Heart left ventricle (tissue), 16 donors: ENCODE results near the gene HK2. TPM values are rescaled to one million over a fixed set of nuclear protein-coding genes. Genes with fewer than 3 reads are reported as not detected.

ENCODE experiments used
- ATAC-seq, 4 donors: fragments of 200-7000 bp; cut with Tn5 transposase; one replicate each; pipeline ENCODE4 v1.9.1; 2020 to 2022; ENCODE audit warnings: moderate library complexity in 4 of 4, mild to moderate bottlenecking in 3 of 4, moderate number of reproducible peaks in 1 of 4
- DNase-seq, 5 donors: peaks; one replicate each; pipeline ENCODE4 v3.0.0-alpha.2; 2020
- H3K27ac ChIP-seq, 12 donors: fragments of 200-600 bp; sonication (generic) in 4 of 12; one replicate each; pipeline versions ENCODE4 v1.5.0 to v1.8.0; 2016 to 2022; ENCODE audit warnings: mild to moderate bottlenecking in 2 of 12
- H3K27me3 ChIP-seq, 9 donors: fragments of 200-600 bp; sonication (generic) in 2 of 9; one replicate each; pipeline versions ENCODE4 v1.5.1 to v1.8.0; 2016 to 2022; ENCODE audit warnings: mild to moderate bottlenecking in 3 of 9
- H3K36me3 ChIP-seq, 9 donors: fragments of 200-600 bp; sonication (generic) in 2 of 9; one replicate each; pipeline versions ENCODE4 v1.5.0 to v1.8.0; 2018 to 2022; ENCODE audit warnings: mild to moderate bottlenecking in 2 of 9
- H3K4me1 ChIP-seq, 12 donors: fragments of 200-600 bp; sonication (generic) in 4 of 12; one replicate each; pipeline versions ENCODE4 v1.5.0 to v1.8.0; 2016 to 2022; ENCODE audit warnings: mild to moderate bottlenecking in 3 of 12
- H3K4me3 ChIP-seq, 12 donors: fragments of 200-600 bp; sonication (generic) in 4 of 12; one replicate each; pipeline versions ENCODE4 v1.5.0 to v1.8.0; 2017 to 2022; ENCODE audit warnings: mild to moderate bottlenecking in 9 of 12, moderate library complexity in 4 of 12
- H3K9me3 ChIP-seq, 12 donors: fragments of 200-600 bp; sonication (generic) in 4 of 12; one replicate each; pipeline versions ENCODE4 v1.5.0 to v1.8.0; 2016 to 2022; ENCODE audit warnings: mild to moderate bottlenecking in 1 of 12
- CTCF ChIP-seq, 12 donors: fragments of 200-600 bp; sonication (generic) in 4 of 12; IDR thresholded peaks; one replicate each; pipeline versions ENCODE4 v1.5.0 to v1.8.0; 2018 to 2022; ENCODE audit warnings: antibody characterized with exemption in 12 of 12, mild to moderate bottlenecking in 5 of 12
- POLR2A ChIP-seq, 2 donors: fragments of 450-650 bp; IDR thresholded peaks; one replicate each; pipeline ENCODE4 v1.6.1; 2017; ENCODE audit warnings: antibody characterized with exemption in 2 of 2, mild to moderate bottlenecking in 2 of 2, moderate library complexity in 2 of 2
- WGBS, 4 donors: extraction: QIAGEN DNeasy Blood & Tissue Kit in 2 of 4; methylation state at CpG; one replicate each; pipeline versions ENCODE4 v1.1.5 to v1.1.7; 2013 to 2018; 5-methylcytosine and 5-hydroxymethylcytosine counted together
- intact Hi-C, 10 donors: fragments of 100-400 bp; cut with DNase I; formaldehyde crosslinking; loops; one replicate each; pipeline versions ENCODE4 v1.11.1 to v1.14.2; 2022
- polyA plus RNA-seq, 2 donors: library from polyadenylated mRNA; stranded (reverse); fragments of 200-250 nt; gene quantifications; one replicate each; pipeline ENCODE4 v1.2.3, GENCODE V29; 2013
- total RNA-seq, 9 donors: library from RNA; depleted of rRNA in 2 of 9; stranded (reverse); fragments of >200 nt in 2 of 9; fragmentation: NEBNext Ultra II Directional in 3 of 9; extraction: Animal tissue kit (Norgen Biotek cat#: 25700) in 3 of 9; gene quantifications; one replicate each; pipeline versions ENCODE4 v1.1.0 to v1.2.4, GENCODE V29; 2016 to 2023
- donor health status: ischemic (EF 13 %, LVEDD 7.1; RV severe dilation, severe dysfunction).
- donor health status: healthy with polysubstance abuse.
- donor health status: DM: no; HTN: yes; CAD: no.
- donor health status: DM: no; HTN: no; CAD: no.
- donor health status: ischemic (EF 25% LVEDD 6.9; RV normal size, moderate dysfunction).
- donor health status: ischemic (EF 25% LVEDD 5.7; RV mildly dilated, moderate dysfunction).
- donor health status: healthy.
- donor health status: DM: yes; HTN: yes; CAD: no.
- donor health status: ischemic (EF 35%, LVEDD 5.7; RV mildly dilated, moderate dysfunction).
- donor health status: nonischemic (EF 11% LVEDD 7.7; RV severe dilation, severe dysfunction).
- donor health status: DM: yes; HTN: yes; CAD: no.
- donor health status: PGD.
- donor health status: ischemic (EF 29% LVEDD 5.4; RV normal size, mild dysfunction).
- donor health status: nonischemic (EF 23%, LVEDD 6.1; RV moderate dilation, normal function).

The HK2 gene
- total and polyA plus RNA-seq, 11 donors = 1.9 to 31.5 (median 16.3) TPM

GRCh38 chr2:74877376-74877775 is 43.4 kb downstream of the HK2 start:
- 79 to 94% (median 88%) methylated on average over 6 of the region's 6 CpGs for WGBS, 4 donors
- H3K4me3 ChIP-seq = no peak overlapping the region
- H3K4me1 ChIP-seq = peaks cover 0 to 27% (median 3%) of the 10 kb centered on the region in 12 donors
- no peak for TF ChIP-seq CTCF (IDR thresholded peaks at IDR 0.05)
- no peak for TF ChIP-seq POLR2A (IDR thresholded peaks at IDR 0.05)
- H3K9me3 ChIP-seq = no peaks in the 10 kb centered on the region
- no peak overlapping the region for H3K27ac ChIP-seq
- ATAC-seq (no peak), DNase-seq (no peak)
- intact Hi-C loops = loop anchor here in 7 of 10 donors (2.0 to 5.0 kb wide), 3 partner anchors 163 to 187 kb away; no protein-coding TSS in a partner anchor
- peaks cover 0 to 55% (median 17%) of the 10 kb centered on the region in 9 donors for H3K36me3 ChIP-seq
- no peaks in the 10 kb centered on the region for H3K27me3 ChIP-seq

GRCh38 chr2:74877781-74878433 is 44.0 kb downstream of the HK2 start:
- Histone ChIP-seq H3K27me3 (no peaks in the 10 kb centered on the region), H3K9me3 (no peaks in the 10 kb centered on the region), H3K36me3 (peaks cover 0 to 60% (median 20%) of the 10 kb centered on the region in 9 donors), H3K4me1 (peaks cover 0 to 22% (median 3%) of the 10 kb centered on the region in 12 donors), H3K27ac (no peak overlapping the region), H3K4me3 (no peak overlapping the region)
- intact Hi-C loops = loop anchor here in 7 of 10 donors (2.0 to 5.0 kb wide), 3 partner anchors 163 to 187 kb away; no protein-coding TSS in a partner anchor
- WGBS, 4 donors = 82 to 89% (median 84%) methylated on average over 4 of the region's 4 CpGs
- ATAC-seq = no peak
- DNase-seq = no peak
- TF ChIP-seq CTCF (IDR thresholded peaks at IDR 0.05) = no peak
- no peak for TF ChIP-seq POLR2A (IDR thresholded peaks at IDR 0.05)

- DNase-seq = no peak
- no peak overlapping the region for H3K4me3 ChIP-seq
- intact Hi-C loops = loop anchor here in 2 of 10 donors (5.0 kb wide), 1 partner anchor 186 kb away; no protein-coding TSS in a partner anchor
- peaks cover 0 to 20% (median 3%) of the 10 kb centered on the region in 12 donors for H3K4me1 ChIP-seq
- 92 to 97% (median 95%) methylated on average over 20 of the region's 20 CpGs for WGBS, 4 donors
- no peaks in the 10 kb centered on the region for H3K9me3 ChIP-seq
- peaks cover 0 to 66% (median 22%) of the 10 kb centered on the region in 9 donors for H3K36me3 ChIP-seq
- no peaks in the 10 kb centered on the region for H3K27me3 ChIP-seq
- TF ChIP-seq POLR2A (IDR thresholded peaks at IDR 0.05) (no peak), CTCF (IDR thresholded peaks at IDR 0.05) (no peak)
- no peak overlapping the region for H3K27ac ChIP-seq
- no peak for ATAC-seq
Measured at GRCh38 chr2:74878551-74878950, 44.6 kb downstream of the HK2 start.

GRCh38 chr2:74880054-74880728 is 46.3 kb downstream of the HK2 start:
- WGBS, 4 donors = 91 to 97% (median 96%) methylated on average over 21 to 24 of the region's 24 CpGs
- H3K36me3 ChIP-seq = peaks cover 0 to 82% (median 22%) of the 10 kb centered on the region in 9 donors
- H3K4me1 ChIP-seq = peaks cover 0 to 12% (median 0%) of the 10 kb centered on the region in 12 donors
- no peak overlapping the region for H3K27ac ChIP-seq
- H3K4me3 ChIP-seq = no peak overlapping the region
- no peak for TF ChIP-seq CTCF (IDR thresholded peaks at IDR 0.05)
- TF ChIP-seq POLR2A (IDR thresholded peaks at IDR 0.05) = no peak
- H3K27me3 ChIP-seq = no peaks in the 10 kb centered on the region
- H3K9me3 ChIP-seq = no peaks in the 10 kb centered on the region
- intact Hi-C loops = no loop called here
- no peak for DNase-seq
- no peak for ATAC-seq
